Amygdala (tissue), 56 donors: ENCODE data around the gene PCIF1.
A peak's percentile ranks its signal among the peaks of the same experiment; 100 is the strongest.
"Not testable (repeated sequence)": the region's sequence is repeated elsewhere in the genome, so short reads cannot be mapped to it uniquely, and the experiment has no call there.

Experiments used
- DNase-seq, 56 donors: peaks; one replicate each; lab custom pipeline; 2025; lab: John Stamatoyannopoulos, UW

PCIF1 gene

DNA sequence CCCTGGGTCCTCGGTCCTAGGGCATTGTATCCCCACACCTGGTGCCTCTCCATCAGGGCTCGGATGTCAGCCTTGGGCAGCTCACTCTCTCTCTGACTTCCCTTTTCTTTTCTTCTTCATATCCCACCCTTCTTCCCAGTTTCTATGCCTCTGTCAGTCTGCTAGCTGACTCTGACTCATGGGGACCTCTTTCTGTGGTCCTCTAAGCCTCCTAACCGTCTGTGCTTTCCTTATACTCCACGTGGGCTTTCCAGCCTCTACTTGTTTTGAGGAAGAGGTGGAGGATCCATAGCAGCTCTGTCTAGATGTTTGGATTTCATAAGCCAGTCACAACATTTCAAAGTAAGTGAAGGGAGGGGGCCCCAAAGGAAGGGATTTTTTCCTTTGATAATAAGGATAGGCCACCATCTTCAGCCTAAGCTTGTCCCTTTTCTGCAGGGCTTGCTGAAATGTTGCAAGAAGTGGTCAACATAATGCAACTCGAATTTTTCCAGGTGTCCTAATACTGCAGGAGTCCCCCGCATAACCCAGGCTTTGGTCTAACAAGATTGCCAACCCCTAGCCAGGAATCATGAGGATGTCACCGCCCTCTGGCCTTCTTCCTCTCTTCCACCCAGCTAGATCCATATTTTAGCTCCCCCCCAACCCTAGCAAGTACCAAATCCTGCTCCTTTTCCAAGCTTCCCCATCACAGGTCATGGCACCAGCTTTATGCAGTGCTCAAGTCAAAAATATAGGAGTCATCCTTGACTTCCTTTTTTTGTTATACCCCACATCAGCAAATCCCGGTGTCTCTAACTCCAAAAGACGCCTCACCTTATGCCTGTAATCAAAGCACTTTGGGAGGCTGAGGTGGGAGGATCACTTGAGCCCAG lies 13.8 kb upstream of the PCIF1 start:
- DNase-seq = no peak

DNA sequence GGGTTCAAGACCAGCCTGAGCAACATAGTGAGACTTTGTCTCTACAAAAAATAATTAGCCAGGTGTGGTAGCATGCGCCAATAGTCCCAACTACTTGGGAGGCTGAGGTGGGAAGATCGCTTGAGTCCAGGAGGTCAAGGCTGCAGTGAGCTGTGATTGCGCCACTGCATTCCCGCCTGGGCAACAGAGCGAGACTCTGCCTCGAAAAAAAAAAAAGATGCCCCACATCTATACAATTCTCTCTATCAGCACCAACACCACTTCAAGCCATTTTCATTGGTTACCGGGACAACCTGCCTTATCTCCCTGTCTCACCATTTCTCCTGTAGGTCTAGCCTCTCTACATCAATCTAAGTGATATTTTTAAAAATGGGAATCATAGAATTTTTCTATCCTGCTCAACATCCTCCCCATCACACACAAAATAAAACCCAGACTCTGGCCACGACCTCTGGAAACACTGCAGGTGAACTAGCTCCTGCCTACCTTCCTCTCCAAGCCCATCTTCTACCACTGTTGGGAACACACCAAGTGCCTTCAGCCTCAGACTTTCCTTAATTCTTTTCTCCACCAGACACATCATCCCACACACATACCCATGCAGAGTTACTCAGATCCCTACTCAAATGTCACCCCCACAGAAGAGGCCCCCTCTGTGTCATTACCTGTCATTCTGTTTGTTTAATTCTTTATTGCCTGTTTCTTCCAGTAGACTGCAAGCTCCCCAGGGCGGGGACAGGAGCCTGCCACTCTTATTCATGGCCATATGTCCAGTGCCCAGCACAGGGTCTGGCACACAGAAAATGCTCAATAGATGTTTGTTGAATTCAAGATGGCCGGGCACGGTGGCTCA lies 12.9 kb upstream of the PCIF1 start:
- DNase-seq = no peak

DNA sequence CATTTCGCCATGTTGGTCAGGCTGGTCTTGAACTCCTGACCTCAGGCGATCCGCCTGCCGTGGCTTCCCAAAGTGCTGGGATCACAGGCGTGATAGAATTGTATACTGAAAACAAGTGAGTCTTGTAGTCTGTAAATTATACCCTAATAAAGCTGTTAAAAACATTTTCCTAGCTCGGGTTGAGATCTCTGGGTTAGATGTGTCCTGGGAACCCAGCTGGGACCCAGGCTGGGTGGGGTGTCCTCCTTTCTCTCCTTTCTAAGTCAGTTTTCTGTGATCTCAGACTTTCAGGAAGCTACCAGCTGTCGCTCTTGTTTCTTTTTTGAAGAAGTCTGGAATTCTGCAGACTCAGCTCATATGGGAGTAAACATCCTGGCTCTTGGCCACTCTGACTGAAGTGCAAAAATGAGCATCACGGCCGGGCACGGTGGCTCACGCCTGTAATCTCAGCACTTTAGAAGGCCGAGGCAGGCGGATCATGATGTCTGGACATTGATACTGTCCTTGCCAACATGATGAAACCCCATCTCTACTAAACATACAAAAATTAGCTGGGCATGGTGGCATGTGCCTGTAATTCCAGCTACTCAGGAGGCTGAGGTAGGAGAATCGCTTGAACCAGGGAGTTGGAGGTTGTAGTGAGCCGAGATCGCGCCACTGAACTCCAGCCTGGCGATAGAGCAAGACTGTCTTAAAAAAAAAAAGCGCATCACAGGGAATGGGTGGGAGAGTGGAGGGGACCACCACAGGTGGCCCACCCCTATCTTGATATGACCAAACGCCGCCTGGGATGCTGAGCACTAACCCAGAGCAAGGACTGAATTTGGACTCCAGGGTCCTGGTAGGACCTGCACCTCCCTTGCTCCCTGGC lies 9.9 kb upstream of the PCIF1 start:
- peak in 8 of 56 donors; percentile 6 to 31 (median 12) for DNase-seq

DNA sequence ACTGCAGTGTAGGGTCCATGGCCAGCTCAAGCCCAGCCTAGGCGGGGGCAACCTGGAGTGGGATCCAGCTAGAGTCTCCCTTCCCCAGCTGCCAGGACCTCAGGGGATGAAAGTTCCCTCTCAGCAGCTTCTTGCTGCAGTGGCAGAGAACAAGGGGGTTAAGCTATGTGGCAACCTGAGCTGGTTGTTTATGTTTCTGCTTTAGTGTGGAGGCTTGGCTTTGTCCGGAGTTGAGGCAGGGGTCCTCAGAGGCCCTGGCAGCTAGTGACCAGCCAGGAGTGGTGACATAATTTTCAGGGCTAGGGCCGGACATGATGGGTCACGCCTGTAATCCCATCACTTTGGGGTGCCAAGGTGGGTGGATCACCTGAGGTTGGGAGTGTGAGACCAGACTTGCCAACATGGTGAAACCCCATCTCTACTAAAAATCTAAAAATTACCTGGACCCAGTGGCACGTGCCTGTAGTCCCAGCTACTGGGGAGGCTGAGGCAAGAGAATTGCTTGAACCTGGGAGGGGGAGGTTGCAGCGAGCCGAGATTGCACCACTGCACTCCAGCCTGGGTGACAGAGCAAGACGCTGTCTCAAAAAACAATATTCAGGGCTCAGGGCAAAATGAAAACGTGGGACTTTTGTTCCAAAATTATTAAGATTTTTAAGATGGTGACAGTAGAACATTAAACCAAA lies 8.5 kb upstream of the PCIF1 start:
- no peak for DNase-seq

DNA sequence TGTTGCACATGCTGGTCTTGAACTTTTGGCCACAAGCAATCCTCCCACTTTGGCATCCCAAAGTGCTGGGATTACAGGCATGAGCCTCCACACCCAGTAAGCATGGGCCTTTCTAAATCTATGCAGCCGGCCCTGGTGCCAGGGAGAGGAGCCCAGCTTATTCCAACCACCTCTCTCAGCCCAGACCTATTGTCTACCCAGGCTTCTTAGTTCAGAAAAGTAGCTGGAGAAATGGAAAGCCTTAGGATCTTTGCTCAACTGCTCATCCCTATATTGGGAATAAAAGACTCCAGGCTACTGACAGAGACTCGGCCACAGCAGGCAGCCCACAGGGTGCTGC lies 7.8 kb upstream of the PCIF1 start:
- no peak for DNase-seq

DNA sequence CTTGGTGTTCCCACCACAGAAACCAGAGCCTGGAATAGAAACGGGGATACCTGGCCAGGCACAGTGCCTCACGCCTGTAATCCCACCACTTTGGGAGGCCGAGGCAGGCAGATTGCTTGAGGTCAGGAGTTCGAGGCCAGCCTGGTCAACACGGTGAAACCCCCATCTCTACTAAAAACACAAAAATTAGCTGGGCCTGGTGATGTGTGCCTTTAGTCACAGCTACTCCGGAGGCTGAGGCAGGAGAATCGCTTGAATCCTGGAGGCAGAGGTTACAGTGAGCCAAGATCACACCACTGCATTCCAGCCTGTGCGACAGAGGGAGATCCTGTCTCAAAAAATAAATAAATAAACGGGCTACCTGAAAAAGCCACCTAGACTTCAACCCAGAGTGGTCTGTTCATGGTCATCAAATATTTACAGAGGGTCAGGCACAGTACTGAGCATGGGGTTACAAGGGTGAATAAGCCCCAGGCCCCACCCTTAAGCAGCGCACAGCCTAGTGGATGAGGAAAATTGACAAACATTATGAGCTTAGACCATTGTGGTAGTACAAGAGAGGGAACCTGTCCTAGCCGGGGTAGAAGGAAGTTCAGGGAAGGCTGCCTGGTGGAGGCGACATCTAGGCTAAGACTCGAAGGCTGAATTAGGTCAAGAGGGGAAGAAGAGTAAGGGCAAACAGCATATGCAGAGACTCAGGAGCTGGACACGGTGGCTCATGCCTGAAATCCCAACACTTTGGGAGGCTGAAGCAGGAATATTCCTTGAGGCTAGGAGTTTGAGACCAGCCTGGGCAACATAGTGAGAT lies 7.2 kb upstream of the PCIF1 start:
- DNase-seq = no peak

DNA sequence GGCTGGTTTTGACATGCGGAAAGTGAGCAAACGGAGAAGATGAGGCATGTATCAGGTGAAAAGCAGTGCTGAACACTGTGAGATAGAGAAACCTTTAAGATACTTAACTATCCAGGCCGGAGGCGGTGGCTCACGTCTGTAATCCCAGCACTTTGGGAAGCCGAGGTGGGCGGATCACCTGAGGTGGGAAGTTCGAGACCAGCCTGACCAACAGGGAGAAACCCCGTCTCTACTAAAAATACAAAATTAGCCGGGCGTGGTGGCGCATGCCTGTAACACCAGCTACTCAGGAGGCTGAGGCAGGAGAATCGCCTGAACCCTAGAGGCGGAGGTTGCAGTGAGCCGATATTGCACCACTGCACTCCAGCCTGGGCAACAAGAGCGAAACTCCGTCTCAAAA lies 2.8 kb upstream of the PCIF1 start:
- not testable (repeated sequence) for DNase-seq

DNA sequence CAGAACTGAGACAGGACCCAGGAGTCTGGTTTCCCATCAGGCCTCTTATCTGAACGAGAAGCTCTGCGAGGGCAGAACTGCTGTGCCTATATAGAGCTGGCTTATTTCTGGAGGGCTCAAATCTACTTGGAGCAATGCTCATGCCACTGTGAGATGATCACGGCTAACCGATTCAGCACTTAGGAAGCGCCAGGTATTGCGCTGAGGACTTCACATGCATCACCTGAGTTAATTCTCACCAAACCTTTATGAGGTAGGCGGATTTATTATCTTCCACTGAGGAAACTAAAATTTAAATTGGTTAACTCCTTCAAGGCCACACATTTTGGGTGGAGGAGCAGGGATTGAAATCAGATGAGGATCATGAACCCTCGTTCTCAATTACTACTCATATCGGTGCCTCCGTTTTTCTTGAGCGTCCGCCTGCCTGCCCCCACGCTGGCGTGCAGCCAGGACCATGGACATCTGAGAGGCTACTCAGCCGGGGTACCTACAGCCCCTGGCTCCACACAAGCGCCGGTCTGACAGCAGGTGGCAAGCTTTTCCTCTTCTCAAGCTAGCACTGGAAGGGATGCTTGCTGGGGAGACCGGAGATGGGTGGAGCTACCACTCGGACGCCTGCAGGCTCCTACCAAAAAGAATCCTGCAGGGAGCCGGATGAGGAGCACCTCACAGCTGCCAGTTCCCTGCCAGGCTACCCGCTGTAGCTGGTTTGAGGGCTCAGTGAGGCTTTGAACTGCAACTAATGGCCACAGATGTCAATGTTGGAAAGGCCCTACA lies 1.0 kb upstream of the PCIF1 start:
- peak in 52 of 56 donors; percentile 12 to 81 (median 61) for DNase-seq

DNA sequence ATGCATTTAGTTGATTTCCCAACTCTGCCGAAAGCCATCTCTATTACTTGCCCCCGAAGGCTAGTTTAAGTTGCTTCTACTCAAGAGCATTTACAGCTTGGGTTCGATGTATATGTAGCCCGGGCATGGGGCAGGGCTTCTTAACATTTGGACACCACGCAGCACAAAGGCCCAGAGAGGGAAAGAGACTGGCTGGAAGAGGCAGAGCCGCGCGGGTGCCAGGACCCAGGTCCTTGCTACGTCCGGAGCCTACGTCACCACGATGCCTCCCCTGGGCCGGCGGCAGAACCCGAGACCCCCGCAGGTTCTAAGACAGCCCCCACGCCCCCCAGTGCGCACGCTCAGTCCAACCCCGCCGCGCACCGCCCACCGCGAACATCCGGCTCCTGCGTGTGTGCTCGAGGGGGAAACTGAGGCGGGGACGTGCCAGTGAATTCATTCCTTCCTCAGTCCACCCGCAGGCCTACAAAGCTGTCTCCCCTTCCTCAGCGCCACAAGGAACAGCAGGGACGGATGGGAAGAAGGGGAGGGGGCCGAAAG lies 367 bp upstream of the PCIF1 start:
- DNase-seq = peak in 35 of 56 donors; percentile 54 to 94 (median 82)

DNA sequence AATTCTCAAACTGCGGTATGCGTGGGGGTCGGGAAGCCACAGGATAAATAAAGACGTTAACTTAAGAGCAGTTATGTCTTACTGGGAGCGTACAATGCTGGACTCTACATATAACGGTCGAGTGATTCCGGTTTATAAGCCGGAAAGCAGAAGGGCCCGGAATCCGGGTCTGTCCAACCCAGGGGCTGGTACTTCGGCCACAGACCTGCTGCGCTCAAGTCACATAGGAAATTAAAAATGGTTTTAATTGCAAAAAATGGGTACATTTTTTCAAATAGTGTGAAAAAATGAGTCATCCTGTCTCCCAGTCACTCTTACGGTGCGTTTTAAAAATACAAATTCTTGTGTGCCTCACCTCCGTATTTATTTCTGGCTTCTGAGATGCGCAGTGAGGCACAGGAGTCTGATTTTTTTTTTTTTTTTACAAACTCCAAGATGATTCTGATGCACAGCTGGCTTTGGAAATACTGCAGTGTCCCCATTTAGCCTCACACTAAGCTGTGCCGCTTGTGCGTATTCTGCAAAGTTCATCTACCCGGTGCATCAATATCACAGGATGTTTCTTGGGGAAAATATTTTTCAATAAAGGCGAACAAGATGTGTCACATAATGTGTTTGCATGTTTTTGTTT lies 1.0 kb downstream of the PCIF1 start:
- peak in 1 of 56 donors; percentile 10 for DNase-seq

DNA sequence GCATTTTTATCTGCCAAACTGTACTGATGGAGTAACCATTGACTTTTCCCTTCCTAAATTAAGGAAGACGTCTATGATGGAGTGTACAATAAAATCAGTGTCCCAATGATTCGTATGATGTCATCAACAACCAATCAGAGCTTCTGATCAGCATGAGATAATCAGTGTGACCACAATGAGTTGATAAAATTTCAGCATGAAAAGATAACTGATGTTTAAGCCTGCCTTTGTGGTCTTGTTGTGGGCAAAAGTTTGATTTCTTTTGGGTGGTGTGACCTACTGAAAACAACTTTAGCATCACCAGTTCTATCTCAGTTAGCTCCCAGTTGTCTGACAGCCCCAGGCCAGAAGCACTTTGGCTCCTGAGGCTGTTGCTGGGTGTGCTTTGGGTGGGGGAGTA lies 3.3 kb downstream of the PCIF1 start:
- DNase-seq = no peak

DNA sequence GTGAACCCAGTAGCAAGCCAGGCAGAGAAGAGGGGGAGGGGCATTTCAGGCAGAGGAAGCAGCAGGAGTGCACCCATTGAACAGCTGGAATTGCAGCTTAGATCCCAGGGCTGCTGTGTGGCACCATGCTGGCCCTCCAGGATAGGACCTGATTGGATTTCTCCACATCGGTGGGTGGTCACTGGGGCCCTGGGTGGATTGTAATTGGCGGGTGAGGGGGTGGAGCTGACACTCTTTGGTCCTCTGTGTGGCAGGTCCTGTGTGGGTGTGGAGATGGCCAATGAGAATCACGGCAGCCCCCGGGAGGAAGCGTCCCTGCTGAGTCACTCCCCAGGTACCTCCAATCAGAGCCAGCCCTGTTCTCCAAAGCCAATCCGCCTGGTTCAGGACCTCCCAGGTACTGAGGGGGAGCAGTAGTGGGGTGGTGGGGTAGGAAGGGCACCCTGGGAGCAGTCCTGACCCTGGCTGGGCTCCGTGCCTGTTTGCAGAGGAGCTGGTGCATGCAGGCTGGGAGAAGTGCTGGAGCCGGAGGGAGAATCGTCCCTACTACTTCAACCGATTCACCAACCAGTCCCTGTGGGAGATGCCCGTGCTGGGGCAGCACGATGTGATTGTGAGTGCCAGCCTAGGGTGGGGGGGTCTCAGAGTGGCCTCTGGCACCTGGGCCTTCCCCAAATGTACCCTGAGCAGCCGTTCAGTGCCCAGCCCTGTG lies 4.4 kb downstream of the PCIF1 start:
- DNase-seq = peak in 1 of 56 donors; percentile 8

DNA sequence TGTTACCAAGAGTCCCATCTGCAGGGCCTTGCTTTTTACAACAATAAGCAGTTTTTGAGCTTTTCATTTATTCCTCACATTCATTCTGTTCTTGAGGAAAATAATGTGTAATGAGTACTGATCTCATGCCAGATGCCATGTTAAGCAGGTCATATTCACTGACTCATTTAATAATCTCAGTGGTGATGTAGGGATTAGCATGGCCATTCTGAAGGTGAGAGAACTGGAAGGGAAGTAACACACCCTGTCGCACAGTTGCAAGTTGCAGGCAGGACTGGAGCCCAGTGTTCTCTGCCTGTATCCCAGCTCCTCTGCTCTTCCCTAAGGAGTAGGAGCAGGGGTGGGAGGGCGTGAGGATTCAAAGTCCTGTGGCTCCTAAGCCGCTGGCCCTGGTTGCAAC lies 5.6 kb downstream of the PCIF1 start:
- DNase-seq = no peak

DNA sequence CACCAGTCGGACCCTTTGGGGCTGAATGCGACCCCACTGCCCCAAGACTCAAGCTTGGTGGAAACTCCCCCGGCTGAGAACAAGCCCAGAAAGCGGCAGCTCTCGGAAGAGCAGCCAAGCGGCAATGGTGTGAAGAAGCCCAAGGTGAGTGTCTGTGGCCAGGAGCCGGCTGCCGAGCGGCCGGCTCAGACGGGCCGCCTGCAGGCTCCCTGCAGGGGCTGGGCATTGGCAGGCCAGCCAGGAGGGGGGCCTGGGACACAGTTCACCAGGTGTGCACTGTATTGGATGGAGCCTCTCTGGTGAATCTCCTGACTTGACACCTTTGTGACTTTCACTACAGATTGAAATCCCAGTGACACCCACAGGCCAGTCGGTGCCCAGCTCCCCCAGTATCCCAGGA lies 6.0 kb downstream of the PCIF1 start:
- DNase-seq = no peak

DNA sequence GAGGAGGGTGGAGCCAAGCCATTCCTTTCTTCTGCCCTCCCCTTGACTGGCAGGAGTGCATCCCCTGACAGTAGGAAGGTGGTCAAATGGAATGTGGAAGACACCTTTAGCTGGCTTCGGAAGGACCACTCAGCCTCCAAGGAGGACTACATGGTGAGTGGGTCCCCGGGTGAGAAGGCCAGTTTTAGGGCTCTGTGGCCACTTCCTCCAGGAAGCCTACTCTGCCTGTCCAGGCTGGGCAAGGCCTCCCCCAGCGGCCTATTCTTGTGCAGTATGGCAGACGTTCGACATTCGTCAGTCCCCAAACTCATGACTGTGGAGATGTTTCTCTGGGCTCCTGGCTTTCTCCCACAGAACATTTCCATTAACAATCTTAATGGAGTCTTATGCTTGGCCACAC lies 9.1 kb downstream of the PCIF1 start:
- DNase-seq = no peak

DNA sequence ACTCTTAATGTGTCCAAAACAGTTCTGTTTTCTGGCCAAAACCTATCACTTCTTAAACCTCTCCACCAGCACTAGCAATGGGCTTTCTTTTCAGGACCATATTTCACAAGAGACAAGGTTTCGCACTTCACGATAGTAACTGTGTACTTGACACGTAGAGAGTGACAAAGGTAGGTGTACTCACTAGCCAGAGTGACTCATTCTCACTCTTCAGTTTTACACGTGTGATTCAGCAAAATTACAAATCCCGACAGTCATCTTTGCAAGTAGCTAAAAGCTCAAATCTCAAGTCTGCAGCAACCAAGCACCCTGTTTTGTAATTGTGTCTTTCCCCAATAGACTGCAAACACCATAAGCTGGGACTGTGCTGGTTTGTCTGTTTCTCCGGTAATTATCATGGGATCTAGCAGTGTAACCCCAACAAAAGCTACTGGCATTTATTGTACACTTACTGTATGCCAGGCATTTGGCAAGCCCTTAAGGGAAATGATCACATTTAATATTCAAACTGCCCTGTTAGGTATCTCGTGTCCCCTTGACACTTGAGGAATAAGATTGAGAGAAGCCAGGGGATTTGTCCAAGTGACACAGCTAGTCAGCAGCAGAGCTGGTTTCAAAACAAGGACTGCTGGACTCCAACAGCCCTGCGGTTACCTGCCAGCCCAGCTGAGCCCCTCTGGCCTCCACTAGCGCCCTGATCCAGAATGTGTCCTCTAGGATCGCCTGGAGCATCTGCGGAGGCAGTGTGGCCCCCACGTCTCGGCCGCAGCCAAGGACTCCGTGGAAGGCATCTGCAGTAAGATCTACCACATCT lies 9.9 kb downstream of the PCIF1 start:
- DNase-seq = peak in 2 of 56 donors; percentile 25 to 38
